ENCODE data around the gene SUSD6. TPM values are rescaled to one million over a fixed set of nuclear protein-coding genes. Genes with fewer than 3 reads are reported as not detected.
A peak's percentile ranks its signal among the peaks of the same experiment; 100 is the strongest.

SUSD6 gene
- total RNA-seq, 1 donor from 2014 or later, result 22.3 TPM

DNA sequence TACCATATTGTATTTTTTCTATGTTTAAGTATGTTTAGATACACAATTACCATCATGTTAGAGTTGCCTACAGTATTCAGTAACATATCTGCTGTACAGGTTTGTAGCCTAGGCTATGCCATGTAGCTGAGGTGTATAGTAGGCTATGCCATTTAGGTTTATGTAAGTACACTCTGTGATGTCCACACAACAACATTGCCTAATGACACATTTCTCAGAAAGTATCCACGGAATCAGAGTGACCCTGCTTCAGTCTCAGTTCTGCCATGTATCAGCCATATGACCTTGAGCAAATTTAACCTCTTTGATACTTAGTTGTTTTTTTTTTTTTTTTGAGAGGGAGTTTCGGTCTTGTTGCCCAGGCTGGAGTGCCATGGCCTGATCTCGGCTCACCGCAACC lies 12.7 kb downstream of the SUSD6 start:
- no peaks in the 10 kb centered on the region for H3K27me3 Mint-ChIP-seq
- TF ChIP-seq, protein P1, sequence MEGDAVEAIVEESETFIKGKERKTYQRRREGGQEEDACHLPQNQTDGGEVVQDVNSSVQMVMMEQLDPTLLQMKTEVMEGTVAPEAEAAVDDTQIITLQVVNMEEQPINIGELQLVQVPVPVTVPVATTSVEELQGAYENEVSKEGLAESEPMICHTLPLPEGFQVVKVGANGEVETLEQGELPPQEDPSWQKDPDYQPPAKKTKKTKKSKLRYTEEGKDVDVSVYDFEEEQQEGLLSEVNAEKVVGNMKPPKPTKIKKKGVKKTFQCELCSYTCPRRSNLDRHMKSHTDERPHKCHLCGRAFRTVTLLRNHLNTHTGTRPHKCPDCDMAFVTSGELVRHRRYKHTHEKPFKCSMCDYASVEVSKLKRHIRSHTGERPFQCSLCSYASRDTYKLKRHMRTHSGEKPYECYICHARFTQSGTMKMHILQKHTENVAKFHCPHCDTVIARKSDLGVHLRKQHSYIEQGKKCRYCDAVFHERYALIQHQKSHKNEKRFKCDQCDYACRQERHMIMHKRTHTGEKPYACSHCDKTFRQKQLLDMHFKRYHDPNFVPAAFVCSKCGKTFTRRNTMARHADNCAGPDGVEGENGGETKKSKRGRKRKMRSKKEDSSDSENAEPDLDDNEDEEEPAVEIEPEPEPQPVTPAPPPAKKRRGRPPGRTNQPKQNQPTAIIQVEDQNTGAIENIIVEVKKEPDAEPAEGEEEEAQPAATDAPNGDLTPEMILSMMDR (IDR thresholded peaks at IDR 0.05; ENCODE audit: unreplicated experiment), result no peak
- no peaks in the 10 kb centered on the region for H3K9me3 Mint-ChIP-seq (ENCODE audit: low read depth)
- H3K36me3 Mint-ChIP-seq (ENCODE audit: insufficient read depth), result no peaks in the 10 kb centered on the region
- no peak overlapping the region for H3K27ac Mint-ChIP-seq
- H3K4me3 Mint-ChIP-seq (ENCODE audit: low read depth), result no peak overlapping the region
- H3K4me1 Mint-ChIP-seq (ENCODE audit: low read depth), result peaks cover 27% of the 10 kb centered on the region
- no peak for DNase-seq (ENCODE audit: low spot score, unreplicated experiment)

DNA sequence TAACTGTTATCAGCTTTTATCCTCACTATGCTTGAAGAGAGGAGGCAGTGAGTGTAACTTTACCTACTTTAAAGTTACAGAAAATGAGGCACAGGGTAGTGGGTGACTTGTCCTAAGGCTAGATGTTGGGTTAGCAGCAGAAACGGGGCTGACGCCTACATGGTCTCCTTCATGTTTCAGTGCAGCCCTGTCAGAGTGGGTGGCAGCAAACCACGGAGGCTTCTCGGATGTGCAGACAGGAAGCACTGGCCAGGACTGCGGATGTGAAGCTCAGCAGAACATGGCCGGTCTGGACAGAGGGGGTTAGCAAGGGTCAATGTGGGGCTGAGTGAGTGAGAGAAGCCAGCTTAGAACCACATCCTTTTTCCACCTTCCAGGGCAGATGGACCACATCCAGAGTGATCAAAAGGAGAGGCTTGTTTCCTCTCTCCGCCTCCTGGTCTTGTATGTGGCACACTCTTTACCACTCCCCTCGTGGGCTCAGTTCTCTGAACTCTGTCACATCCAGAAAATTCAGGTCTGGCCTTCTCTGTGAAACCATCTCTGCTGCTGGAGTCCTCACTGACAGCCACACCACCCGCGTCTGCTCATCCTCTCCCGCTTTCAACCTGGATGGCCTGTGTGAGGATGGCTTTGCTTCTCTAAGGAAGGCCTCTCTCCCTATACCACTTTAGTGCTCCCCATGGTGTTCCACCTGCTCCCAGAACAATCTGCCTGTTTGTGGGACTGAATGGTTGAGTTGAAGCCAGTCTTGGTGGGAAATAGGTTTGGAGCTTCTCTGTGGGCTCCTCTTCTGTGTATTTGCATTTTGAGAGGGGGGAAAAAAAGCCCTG lies 14.1 kb downstream of the SUSD6 start:
- H3K27ac Mint-ChIP-seq, result peak overlapping the region; percentile 24

GRCh38 chr14:69626132-69626500 lies 14.7 kb downstream of the SUSD6 start:
- no peaks in the 10 kb centered on the region for H3K9me3 Mint-ChIP-seq (ENCODE audit: low read depth)
- H3K4me1 Mint-ChIP-seq (ENCODE audit: low read depth), result peaks cover 20% of the 10 kb centered on the region
- H3K36me3 Mint-ChIP-seq (ENCODE audit: insufficient read depth), result no peaks in the 10 kb centered on the region
- no peak overlapping the region for H3K4me3 Mint-ChIP-seq (ENCODE audit: low read depth)
- no peaks in the 10 kb centered on the region for H3K27me3 Mint-ChIP-seq
- TF ChIP-seq, protein P1 (IDR thresholded peaks at IDR 0.05; ENCODE audit: unreplicated experiment), result no peak
- no peak overlapping the region for H3K27ac Mint-ChIP-seq
- no peak for DNase-seq (ENCODE audit: low spot score, unreplicated experiment)

More for the DNA sequence above, 14.1 kb downstream of the SUSD6 start:
- no peaks in the 10 kb centered on the region for H3K27me3 Mint-ChIP-seq
- TF ChIP-seq, protein P1 (IDR thresholded peaks at IDR 0.05; ENCODE audit: unreplicated experiment), result no peak
- DNase-seq (ENCODE audit: low spot score, unreplicated experiment), result no peak
- no peak overlapping the region for H3K4me3 Mint-ChIP-seq (ENCODE audit: low read depth)
- H3K36me3 Mint-ChIP-seq (ENCODE audit: insufficient read depth), result no peaks in the 10 kb centered on the region
- H3K9me3 Mint-ChIP-seq (ENCODE audit: low read depth), result no peaks in the 10 kb centered on the region
- peaks cover 25% of the 10 kb centered on the region for H3K4me1 Mint-ChIP-seq (ENCODE audit: low read depth)

- DNase-seq (ENCODE audit: low spot score, unreplicated experiment), result no peak
- no peak overlapping the region for H3K27ac Mint-ChIP-seq
- no peaks in the 10 kb centered on the region for H3K27me3 Mint-ChIP-seq
- TF ChIP-seq, protein P1 (IDR thresholded peaks at IDR 0.05; ENCODE audit: unreplicated experiment), result no peak
- H3K4me3 Mint-ChIP-seq (ENCODE audit: low read depth), result no peak overlapping the region
- H3K4me1 Mint-ChIP-seq (ENCODE audit: low read depth), result peaks cover 39% of the 10 kb centered on the region
- no peaks in the 10 kb centered on the region for H3K36me3 Mint-ChIP-seq (ENCODE audit: insufficient read depth)
- H3K9me3 Mint-ChIP-seq (ENCODE audit: low read depth), result no peaks in the 10 kb centered on the region
These were observed 18.1 kb downstream of the SUSD6 start for GRCh38 chr14:69629225-69630127.

GRCh38 chr14:69630360-69630759 lies 19.0 kb downstream of the SUSD6 start:
- Mint-ChIP-seq H3K27me3 (no peaks in the 10 kb centered on the region), H3K4me3 (ENCODE audit: low read depth) (no peak overlapping the region), H3K36me3 (ENCODE audit: insufficient read depth) (no peaks in the 10 kb centered on the region), H3K9me3 (ENCODE audit: low read depth) (no peaks in the 10 kb centered on the region), H3K4me1 (ENCODE audit: low read depth) (peaks cover 37% of the 10 kb centered on the region), H3K27ac (no peak overlapping the region)
- DNase-seq (ENCODE audit: low spot score, unreplicated experiment), result no peak
- TF ChIP-seq, protein P1 (IDR thresholded peaks at IDR 0.05; ENCODE audit: unreplicated experiment), result no peak

Measured in progenitor cell of endocrine pancreas (in vitro differentiated cells).